BLaER1 (cell line): Measurements from ENCODE around the gene MROH7.

Experiments used
- H3K27ac ChIP-seq: shearing (Covaris generic); formaldehyde crosslinking; 2 replicates; pipeline ENCODE4 v1.8.1; 2022
- H3K27me3 ChIP-seq: shearing (Covaris generic); formaldehyde crosslinking; 2 replicates; pipeline ENCODE4 v1.8.1; 2022
- H3K36me3 ChIP-seq: shearing (Covaris generic); formaldehyde crosslinking; 2 replicates; pipeline ENCODE4 v1.8.1; 2022
- H3K4me1 ChIP-seq: shearing (Covaris generic); formaldehyde crosslinking; 2 replicates; pipeline ENCODE4 v1.8.1; 2022
- H3K4me2 ChIP-seq: shearing (Covaris generic); formaldehyde crosslinking; 2 replicates; pipeline ENCODE4 v1.8.1; 2022
- H3K4me3 ChIP-seq: shearing (Covaris generic); formaldehyde crosslinking; 2 replicates; pipeline ENCODE4 v1.8.1; 2022
- H3K9ac ChIP-seq: shearing (Covaris generic); formaldehyde crosslinking; 2 replicates; pipeline ENCODE4 v1.8.1; 2022
- H3K9me3 ChIP-seq: shearing (Covaris generic); formaldehyde crosslinking; 2 replicates; pipeline ENCODE4 v1.8.1; 2022
- H4K20me1 ChIP-seq: shearing (Covaris generic); formaldehyde crosslinking; 2 replicates; pipeline ENCODE4 v1.8.1; 2022
- Cebpa-rat ChIP-seq: shearing (Covaris generic); IDR thresholded peaks from 2 replicates; pipeline ENCODE4 v1.8.1; 2022

The MROH7 gene

GRCh38 chr1:54640863-54641836, at the start of gene MROH7:
TSS of gene MROH7 (plus strand) at chr1:54641786. CDS start at chr1:54652927, 11,141 bp downstream.
- TF ChIP-seq Cebpa-rat: no peak
- Histone ChIP-seq H3K4me1 (no peaks in the 10 kb centered on the region), H3K27me3 (no peaks in the 10 kb centered on the region), H3K9me3 (peaks cover 17% of the 10 kb centered on the region), H3K36me3 (no peaks in the 10 kb centered on the region), H3K27ac (no peak within 1 kb of the TSS), H4K20me1 (no peaks in the 10 kb centered on the region), H3K4me3 (no peak within 1 kb of the TSS), H3K4me2 (no peak within 1 kb of the TSS), H3K9ac (no peak within 1 kb of the TSS)

GRCh38 chr1:54593571-54594160, 47.9 kb upstream of the MROH7 start:
- no peaks in the 10 kb centered on the region for H3K9me3 ChIP-seq
- H3K9ac ChIP-seq: no peak overlapping the region
- peaks cover under 1% of the 10 kb centered on the region for H3K4me1 ChIP-seq
- no peaks in the 10 kb centered on the region for H3K27me3 ChIP-seq
- H3K36me3 ChIP-seq: 0 out of 2 replicates have a peak, but pooled peaks cover 4% of the 10 kb centered on the region
- no peak overlapping the region for H3K27ac ChIP-seq
- H3K4me2 ChIP-seq: no peak overlapping the region
- TF ChIP-seq Cebpa-rat: no peak
- no peak overlapping the region for H3K4me3 ChIP-seq
- no peaks in the 10 kb centered on the region for H4K20me1 ChIP-seq

- H3K9me3 ChIP-seq: no peaks in the 10 kb centered on the region
- H3K4me2 ChIP-seq: no peak overlapping the region
- no peak overlapping the region for H3K9ac ChIP-seq
- H3K4me1 ChIP-seq: no peaks in the 10 kb centered on the region
- no peak for TF ChIP-seq Cebpa-rat
- no peaks in the 10 kb centered on the region for H4K20me1 ChIP-seq
- no peak overlapping the region for H3K27ac ChIP-seq
- no peak overlapping the region for H3K4me3 ChIP-seq
- no peaks in the 10 kb centered on the region for H3K27me3 ChIP-seq
- H3K36me3 ChIP-seq: 0 out of 2 replicates have a peak, but pooled peaks cover 4% of the 10 kb centered on the region
These were observed 47.1 kb upstream of the MROH7 start for GRCh38 chr1:54594463-54594862.

- Histone ChIP-seq H3K27me3 (no peaks in the 10 kb centered on the region), H3K9me3 (no peaks in the 10 kb centered on the region), H3K4me3 (no peak overlapping the region), H4K20me1 (no peaks in the 10 kb centered on the region), H3K4me1 (no peaks in the 10 kb centered on the region), H3K27ac (no peak overlapping the region), H3K36me3 (0 out of 2 replicates have a peak, but pooled peaks cover 4% of the 10 kb centered on the region), H3K4me2 (no peak overlapping the region), H3K9ac (no peak overlapping the region)
- no peak for TF ChIP-seq Cebpa-rat
These were observed 45.6 kb upstream of the MROH7 start for GRCh38 chr1:54595956-54596498.

GRCh38 chr1:54596756-54597155, 44.8 kb upstream of the MROH7 start:
- Histone ChIP-seq H3K36me3 (0 out of 2 replicates have a peak, but pooled peaks cover 4% of the 10 kb centered on the region), H3K4me3 (no peak overlapping the region)
- no peak for TF ChIP-seq Cebpa-rat

GRCh38 chr1:54597455-54598030, 44.0 kb upstream of the MROH7 start:
- H3K4me2 ChIP-seq: no peak overlapping the region
- H4K20me1 ChIP-seq: no peaks in the 10 kb centered on the region
- no peak for TF ChIP-seq Cebpa-rat
- H3K4me3 ChIP-seq: no peak overlapping the region
- 0 out of 2 replicates have a peak, but pooled peaks cover 2% of the 10 kb centered on the region for H3K4me1 ChIP-seq
- H3K27me3 ChIP-seq: no peaks in the 10 kb centered on the region
- no peaks in the 10 kb centered on the region for H3K9me3 ChIP-seq
- H3K27ac ChIP-seq: no peak overlapping the region
- H3K36me3 ChIP-seq: 0 out of 2 replicates have a peak, but pooled peaks cover 4% of the 10 kb centered on the region
- no peak overlapping the region for H3K9ac ChIP-seq

More at GRCh38 chr1:54596756-54597155, 44.8 kb upstream of the MROH7 start:
- H4K20me1 ChIP-seq: no peaks in the 10 kb centered on the region
- no peaks in the 10 kb centered on the region for H3K27me3 ChIP-seq
- no peaks in the 10 kb centered on the region for H3K9me3 ChIP-seq
- no peaks in the 10 kb centered on the region for H3K4me1 ChIP-seq
- H3K27ac ChIP-seq: no peak overlapping the region
- H3K9ac ChIP-seq: no peak overlapping the region
- no peak overlapping the region for H3K4me2 ChIP-seq

- no peaks in the 10 kb centered on the region for H4K20me1 ChIP-seq
- no peak overlapping the region for H3K27ac ChIP-seq
- no peaks in the 10 kb centered on the region for H3K27me3 ChIP-seq
- no peak overlapping the region for H3K9ac ChIP-seq
- H3K4me3 ChIP-seq: no peak overlapping the region
- H3K4me1 ChIP-seq: peaks cover 13% of the 10 kb centered on the region
- no peaks in the 10 kb centered on the region for H3K9me3 ChIP-seq
- H3K36me3 ChIP-seq: 0 out of 2 replicates have a peak, but pooled peaks cover 3% of the 10 kb centered on the region
- H3K4me2 ChIP-seq: no peak overlapping the region
- TF ChIP-seq Cebpa-rat: no peak
These were observed 42.3 kb upstream of the MROH7 start for GRCh38 chr1:54599211-54599823.

- H3K4me3 ChIP-seq: no peak overlapping the region
- no peak overlapping the region for H3K4me2 ChIP-seq
- no peaks in the 10 kb centered on the region for H3K36me3 ChIP-seq
- no peaks in the 10 kb centered on the region for H3K9me3 ChIP-seq
- H3K27me3 ChIP-seq: no peaks in the 10 kb centered on the region
- H3K4me1 ChIP-seq: peaks cover 22% of the 10 kb centered on the region
- H3K27ac ChIP-seq: no peak overlapping the region
- no peak overlapping the region for H3K9ac ChIP-seq
- no peaks in the 10 kb centered on the region for H4K20me1 ChIP-seq
- no peak for TF ChIP-seq Cebpa-rat
These were observed 40.5 kb upstream of the MROH7 start for GRCh38 chr1:54600947-54601721.
